KOPT-K1 (cell line): ENCODE data around the gene HS3ST5.

Experiments
- H3K27ac ChIP-seq: fragments of 200-600 bp; sonication (generic); 2 replicates; pipeline ENCODE4 v1.5.1; 2016; ENCODE audit warnings: antibody characterized with exemption, mild to moderate bottlenecking, low read depth, low read length; ENCODE audit not compliant: poor library complexity, severe bottlenecking
- H3K36me3 ChIP-seq: fragments of 200-600 bp; sonication (generic); 2 replicates; pipeline ENCODE4 v1.5.1; 2017; ENCODE audit warnings: antibody characterized with exemption, mild to moderate bottlenecking, low read length, moderate library complexity; ENCODE audit not compliant: insufficient read depth
- H3K9me3 ChIP-seq: fragments of 200-600 bp; sonication (generic); 2 replicates; pipeline ENCODE4 v1.5.1; 2017; ENCODE audit warnings: antibody characterized with exemption, low read length, mild to moderate bottlenecking; ENCODE audit not compliant: insufficient read depth, poor library complexity, severe bottlenecking

HS3ST5 gene

DNA sequence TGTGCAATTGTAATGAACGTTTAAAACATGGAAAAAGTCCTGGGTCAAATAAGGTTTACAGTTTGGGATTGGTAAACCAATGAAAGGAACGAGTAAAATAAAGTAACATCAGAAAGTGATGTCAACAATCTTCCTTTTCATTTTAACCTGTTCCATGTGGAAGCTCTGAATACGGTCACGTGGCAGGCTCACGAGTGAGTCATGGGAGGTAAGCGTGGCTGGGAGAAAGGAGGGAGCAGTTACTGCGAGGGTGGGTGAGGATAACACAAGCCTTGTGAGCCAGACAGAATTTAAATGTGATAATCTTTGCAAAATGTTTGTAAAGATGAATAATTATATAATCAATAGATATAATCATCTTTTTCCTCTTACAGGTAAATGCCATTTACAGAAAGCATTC lies 200.6 kb downstream of the HS3ST5 start:
- Histone ChIP-seq H3K27ac (no peak overlapping the region), H3K9me3 (no peaks in the 10 kb centered on the region), H3K36me3 (no peaks in the 10 kb centered on the region)

DNA sequence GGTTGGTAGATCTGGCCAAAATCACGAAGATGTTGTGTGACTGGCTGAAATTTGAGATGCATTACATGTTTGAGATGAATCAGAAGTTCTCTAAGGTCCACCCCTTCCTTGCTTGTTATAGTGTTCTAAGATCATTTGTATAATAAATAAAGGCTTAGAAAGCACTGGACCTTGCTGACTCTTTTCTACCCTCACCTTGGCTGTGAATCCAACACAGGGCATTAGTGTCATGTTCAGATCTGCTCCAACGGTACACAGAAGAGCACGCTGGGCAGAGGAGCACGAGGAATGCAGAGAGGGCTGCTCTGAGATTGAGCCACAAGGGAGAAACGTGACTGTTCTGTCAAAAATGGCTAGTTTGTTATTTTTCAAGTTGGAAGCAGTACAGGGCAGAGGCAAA lies 202.4 kb downstream of the HS3ST5 start:
- H3K9me3 ChIP-seq: no peaks in the 10 kb centered on the region
- no peak overlapping the region for H3K27ac ChIP-seq
- no peaks in the 10 kb centered on the region for H3K36me3 ChIP-seq

DNA sequence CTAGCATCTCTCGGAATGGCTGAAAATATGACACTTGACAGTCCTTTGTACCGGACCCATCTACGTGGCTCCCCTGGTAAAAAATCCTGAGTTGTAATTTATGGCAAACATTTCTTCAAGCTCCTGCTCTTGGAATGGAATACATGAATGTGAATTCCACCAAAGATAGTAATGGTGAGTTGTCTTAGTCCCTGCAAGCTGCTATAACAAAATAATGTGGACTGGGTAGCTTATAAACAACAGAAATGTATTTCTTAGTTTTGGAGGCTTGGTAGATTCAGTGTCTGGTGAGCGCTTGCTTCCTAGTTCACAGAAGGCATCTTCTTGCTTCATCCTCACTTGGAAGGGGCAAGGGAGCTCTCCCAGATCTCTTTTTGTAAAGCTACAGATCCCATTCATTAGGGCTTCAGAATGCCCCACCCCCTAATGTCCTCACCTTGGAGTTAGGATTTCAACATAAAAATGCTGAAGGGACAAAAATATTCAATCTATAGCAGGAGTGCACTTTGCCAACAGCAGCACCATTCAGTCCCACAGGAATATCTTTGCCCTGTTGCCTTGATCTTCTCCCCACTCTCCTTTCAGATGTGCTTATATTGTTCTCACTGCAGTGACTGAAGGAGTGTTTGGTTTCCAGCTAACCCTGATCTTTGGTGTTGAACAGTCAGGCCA lies 204.1 kb downstream of the HS3ST5 start:
- Histone ChIP-seq H3K27ac (no peak overlapping the region), H3K9me3 (no peaks in the 10 kb centered on the region), H3K36me3 (no peaks in the 10 kb centered on the region)

DNA sequence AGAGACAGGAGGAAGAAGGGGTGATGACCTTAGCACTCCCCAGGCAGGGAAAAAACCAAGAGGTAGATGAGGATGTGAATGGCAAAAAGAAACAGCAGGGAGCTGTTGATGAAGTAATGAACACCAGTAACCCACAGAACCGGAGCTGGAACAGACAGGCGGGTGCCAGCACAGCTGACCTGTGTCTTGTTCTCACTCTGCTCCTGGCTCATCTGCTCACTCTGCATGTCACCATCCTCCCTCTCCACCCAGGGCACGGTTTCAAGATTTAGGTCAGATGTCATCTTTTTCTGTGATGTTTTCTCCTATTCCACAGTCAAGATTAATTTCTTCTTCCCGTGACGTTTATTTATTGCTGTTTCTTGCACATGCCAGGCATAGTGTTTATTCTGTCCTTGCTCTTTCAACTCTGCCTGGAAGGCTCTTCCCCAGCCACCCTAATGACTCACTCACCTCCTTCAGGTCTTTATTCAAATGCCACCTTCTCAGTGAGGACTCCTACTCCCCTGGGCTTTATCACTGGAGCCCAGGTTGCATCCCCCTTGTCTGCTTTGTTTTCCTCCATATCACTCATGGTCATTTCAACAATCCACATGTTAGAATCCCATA lies 207.4 kb downstream of the HS3ST5 start:
- Histone ChIP-seq H3K27ac (no peak overlapping the region), H3K9me3 (no peaks in the 10 kb centered on the region), H3K36me3 (no peaks in the 10 kb centered on the region)

DNA sequence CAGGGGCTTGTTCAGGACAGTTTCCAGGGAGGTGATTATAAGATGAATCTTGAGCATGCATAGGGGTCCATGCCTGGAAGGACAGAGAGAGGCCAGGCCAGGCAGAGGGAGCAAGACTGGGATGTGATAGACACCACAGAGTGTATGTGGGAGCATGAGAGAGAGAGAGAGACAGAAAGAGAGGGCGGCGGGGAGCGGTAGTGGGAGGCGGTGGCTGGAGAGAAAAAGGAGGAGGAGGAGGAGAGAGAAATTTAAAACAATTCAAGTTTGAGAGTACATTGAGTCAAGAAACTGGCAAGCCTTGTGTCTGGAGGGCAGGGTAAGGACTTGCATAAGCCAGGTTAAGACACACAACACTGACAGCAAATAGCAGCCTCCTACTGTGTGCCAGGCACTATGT lies 209.0 kb downstream of the HS3ST5 start:
- no peaks in the 10 kb centered on the region for H3K36me3 ChIP-seq
- no peak overlapping the region for H3K27ac ChIP-seq
- no peaks in the 10 kb centered on the region for H3K9me3 ChIP-seq

DNA sequence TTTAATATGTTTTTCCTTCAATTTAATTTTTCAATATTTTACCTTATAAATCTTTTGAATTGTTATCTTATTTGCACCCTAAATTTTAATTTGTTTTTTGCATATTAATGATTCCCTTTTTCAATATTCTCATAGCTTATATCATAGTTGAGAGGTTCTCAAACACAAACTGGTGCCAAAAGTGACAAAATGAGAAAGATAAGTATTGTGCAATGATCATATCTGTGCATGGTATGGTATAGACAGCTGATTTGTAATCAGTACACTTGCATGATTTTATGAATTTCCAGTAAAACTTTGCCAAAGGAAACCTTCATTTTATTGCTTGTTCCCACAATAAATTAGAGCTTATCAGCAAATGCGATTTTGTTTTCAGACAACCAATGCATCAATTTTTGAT lies 210.9 kb downstream of the HS3ST5 start:
- no peaks in the 10 kb centered on the region for H3K9me3 ChIP-seq
- no peak overlapping the region for H3K27ac ChIP-seq
- no peaks in the 10 kb centered on the region for H3K36me3 ChIP-seq

DNA sequence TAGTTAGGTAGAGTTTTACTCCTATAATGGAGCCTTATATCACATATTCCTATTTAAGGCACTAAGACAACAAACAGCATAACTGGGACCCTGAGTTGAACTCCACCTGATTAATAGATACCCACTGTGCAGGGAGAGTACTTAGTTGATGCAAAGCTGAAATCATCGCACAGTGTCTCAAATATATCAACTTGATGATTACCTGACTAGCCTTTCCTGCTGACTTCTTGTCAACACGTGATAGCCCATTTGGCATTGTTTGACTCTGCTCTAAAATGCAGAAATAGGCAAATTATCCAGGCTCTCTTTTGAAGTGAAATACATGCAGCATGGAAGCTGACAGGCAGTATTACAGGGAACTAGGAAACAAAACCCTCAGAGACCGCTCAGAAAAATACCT lies 217.2 kb downstream of the HS3ST5 start:
- H3K9me3 ChIP-seq: no peaks in the 10 kb centered on the region
- no peak overlapping the region for H3K27ac ChIP-seq
- H3K36me3 ChIP-seq: no peaks in the 10 kb centered on the region

DNA sequence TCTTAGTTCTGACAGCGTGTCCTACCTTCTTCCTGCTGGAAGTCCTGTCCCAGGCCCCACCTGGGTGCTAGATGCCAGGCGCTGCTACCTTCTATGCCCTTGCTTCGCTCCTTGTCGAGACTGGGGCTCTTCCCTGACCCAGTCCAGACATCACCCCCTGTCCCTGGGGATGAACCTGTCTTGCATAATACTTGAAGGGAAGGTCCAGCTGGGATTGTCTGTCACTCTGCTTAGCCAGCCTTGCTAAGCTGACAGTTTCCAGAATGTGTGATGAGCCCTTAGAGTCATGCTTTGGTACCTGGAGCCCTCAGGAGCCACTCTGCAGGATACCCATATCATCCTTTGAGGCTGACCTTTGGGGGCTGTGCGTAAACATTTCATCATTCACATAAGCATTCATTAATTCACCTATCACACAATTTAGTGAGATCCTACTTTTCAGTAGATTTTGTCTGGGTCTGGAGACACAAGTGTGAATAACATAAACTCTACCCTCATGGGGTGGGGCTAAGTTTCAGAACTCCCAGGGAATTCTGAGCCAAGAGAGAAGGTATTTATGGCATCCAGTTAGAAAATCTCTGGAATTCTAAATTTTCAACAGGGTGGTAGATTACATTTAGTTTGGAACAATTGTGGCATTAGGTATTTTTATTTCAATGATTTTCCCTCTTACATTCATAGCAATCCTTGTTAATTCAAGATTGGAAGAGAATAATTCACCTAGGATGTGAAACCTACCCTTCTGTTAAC lies 220.7 kb downstream of the HS3ST5 start:
- no peak overlapping the region for H3K27ac ChIP-seq

DNA sequence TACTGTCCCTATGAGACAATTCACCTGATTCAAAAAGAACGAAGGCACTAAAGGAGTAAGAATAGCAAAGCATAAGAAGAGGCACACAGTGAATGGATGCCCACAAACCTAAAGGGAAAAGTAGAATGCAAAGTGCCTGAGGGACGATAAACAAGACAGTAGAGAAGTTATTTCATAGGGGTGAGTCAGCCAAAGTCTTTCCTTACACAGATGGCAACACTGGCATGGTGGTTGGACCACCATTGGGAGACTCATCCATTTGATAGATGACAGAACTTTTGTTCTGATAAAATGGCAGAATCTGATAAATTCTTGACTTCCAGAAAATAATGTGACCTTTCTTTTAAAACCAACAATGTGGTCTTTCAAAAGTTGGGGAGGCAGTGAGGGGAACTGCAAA lies 223.8 kb downstream of the HS3ST5 start:
- Histone ChIP-seq H3K36me3 (no peaks in the 10 kb centered on the region), H3K27ac (no peak overlapping the region), H3K9me3 (no peaks in the 10 kb centered on the region)

More for the DNA sequence above, 220.7 kb downstream of the HS3ST5 start:
- Histone ChIP-seq H3K9me3 (no peaks in the 10 kb centered on the region), H3K36me3 (no peaks in the 10 kb centered on the region)

DNA sequence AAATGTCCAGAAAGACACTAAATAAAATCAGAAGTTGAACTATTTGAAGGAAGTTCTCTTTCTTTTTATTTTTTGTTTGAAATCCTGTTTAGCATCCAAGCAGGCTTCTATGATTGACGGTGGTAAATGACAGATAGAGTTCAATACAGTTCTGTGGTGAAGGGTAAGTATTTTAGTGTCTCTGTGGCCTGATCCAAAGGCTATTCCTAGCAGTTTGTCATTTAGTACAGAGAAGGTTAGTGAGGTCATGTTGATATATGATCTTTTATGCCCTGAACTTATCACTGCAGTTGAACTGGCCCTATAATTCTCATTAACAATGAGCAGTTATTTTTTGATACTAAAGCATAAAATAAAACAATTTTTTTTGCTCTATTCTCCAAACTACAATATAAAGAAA lies 227.2 kb downstream of the HS3ST5 start:
- no peaks in the 10 kb centered on the region for H3K9me3 ChIP-seq
- H3K36me3 ChIP-seq: no peaks in the 10 kb centered on the region
- H3K27ac ChIP-seq: no peak overlapping the region

DNA sequence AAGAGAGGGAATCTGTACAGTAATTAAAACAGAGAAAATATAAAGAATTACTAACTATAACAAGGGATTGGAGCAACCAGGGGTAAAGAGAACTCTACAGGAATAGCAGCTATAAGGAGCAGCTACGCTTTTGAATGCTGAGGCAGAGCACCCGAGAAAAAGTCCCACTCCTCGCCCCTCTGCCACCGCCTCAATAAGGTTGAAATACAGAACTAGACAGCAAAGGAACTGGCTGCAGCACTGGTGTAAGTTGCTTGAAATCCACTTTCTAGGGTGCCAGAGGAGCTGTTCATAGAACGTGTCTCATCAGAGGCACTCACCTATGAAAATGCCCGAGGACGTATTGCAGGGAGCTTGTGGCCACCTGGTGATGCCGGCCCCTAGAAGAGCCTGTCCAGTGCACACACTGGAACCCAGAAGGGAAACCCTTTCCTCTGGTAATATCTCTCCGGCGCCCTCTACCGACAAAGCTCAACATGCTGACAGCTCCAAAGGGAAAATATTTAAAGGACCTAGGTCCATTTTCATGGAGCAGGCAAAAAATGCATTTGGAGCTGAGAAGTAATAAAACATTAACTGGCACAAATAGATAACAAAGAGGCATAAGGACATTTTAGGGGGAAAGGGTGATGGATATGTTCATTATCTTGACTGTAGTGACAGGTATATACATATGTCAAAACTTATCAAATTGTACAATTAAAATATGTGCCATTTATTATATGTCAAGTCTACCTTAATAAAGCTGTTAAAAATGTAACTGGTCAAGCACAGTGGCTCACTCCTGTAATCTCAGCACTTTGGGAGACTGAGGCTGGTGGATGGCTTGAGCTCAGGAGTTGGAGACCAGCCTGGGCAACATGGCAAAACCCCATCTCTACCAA lies 234.5 kb downstream of the HS3ST5 start:
- Histone ChIP-seq H3K36me3 (no peaks in the 10 kb centered on the region), H3K9me3 (no peaks in the 10 kb centered on the region), H3K27ac (no peak overlapping the region)

DNA sequence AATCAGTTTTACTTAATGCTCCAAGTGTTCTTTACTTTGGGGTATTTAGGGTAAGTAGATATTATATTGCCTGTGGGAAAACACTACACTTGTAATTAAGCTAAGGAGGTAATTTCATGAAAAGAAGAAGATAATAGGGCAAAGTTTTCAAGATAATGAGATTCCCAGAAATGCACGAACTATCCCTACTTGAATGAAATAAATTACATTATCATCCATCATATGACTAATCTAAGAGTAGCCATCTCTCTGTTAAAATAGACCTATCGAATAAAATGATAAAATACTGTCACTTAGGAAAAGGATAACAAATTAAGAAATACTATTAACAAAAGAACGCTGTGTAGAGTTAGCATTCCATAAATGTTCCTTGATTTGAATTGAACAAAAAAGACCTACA lies 236.8 kb downstream of the HS3ST5 start:
- Histone ChIP-seq H3K9me3 (no peaks in the 10 kb centered on the region), H3K27ac (no peak overlapping the region), H3K36me3 (no peaks in the 10 kb centered on the region)

DNA sequence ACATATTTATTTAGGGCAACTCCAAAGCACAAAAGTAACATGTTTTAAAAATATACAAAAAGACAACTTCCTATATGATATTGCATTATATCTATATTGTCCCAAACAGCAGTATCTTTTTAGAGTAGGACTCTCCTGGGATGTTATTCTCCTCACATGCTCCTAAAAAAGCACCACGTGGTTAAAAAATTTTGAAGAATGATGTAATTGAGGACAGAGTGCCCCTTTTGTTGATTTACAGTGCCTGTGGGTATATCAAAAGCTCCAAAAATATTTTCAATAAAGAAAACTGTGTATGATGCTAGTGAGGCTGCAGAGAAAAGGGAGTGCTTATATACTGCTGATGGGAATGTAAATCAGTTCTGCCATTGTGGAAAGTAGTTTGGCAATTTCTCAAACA lies 241.6 kb downstream of the HS3ST5 start:
- H3K9me3 ChIP-seq: no peaks in the 10 kb centered on the region
- no peak overlapping the region for H3K27ac ChIP-seq
- H3K36me3 ChIP-seq: no peaks in the 10 kb centered on the region

DNA sequence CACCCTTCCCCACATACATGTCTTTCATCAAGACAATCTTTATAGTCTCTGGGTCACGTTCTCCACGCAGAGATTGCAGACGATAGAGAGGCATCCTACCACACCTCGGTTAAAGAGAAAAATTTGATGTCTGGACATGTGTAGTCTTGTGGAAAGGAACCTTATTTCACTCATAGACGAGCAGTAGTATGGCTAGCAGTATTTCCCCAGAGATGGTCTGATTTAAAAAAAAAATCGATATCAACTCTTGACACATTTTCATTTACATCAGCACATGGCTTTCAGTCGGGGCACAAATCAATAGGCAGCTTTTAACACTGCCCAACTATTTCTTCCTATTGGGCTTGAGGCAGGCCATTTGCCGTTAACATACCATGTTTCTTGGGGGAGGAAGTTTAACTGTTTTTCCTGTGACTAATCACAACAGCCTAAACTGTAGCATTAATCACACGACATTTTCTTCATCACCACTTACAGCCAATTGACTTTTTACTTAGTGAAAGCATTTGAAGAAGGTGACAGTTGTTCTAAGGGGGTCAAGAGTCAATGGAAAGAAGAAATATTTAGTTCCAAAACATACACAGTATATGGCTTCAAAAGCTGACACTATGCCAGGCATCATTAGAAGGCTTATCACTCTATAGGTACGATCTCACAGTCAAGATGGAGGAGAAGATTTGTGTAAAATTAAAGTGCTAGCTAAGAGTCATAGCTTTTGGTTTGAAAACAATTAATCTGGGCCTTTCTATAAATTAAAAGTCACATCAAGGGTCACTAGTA lies 242.4 kb downstream of the HS3ST5 start:
- Histone ChIP-seq H3K36me3 (no peaks in the 10 kb centered on the region), H3K27ac (no peak overlapping the region), H3K9me3 (no peaks in the 10 kb centered on the region)
